Skin of body (tissue), 3 donors: ENCODE measurements around the gene C1orf56. TPM values are rescaled to one million over a fixed set of nuclear protein-coding genes. Genes with fewer than 3 reads are reported as not detected.
"Not testable (repeated sequence)": the region's sequence is repeated elsewhere in the genome, so short reads cannot be mapped to it uniquely, and the experiment has no call there.

Source experiments
- DNase-seq: peaks from one replicate; lab custom pipeline; 2025; lab: John Stamatoyannopoulos, UW
- small RNA-seq: library from RNA; depleted of rRNA; stranded (forward); fragments of <200 nt; gene quantifications from one replicate; pipeline ENCODE3, GENCODE V24; 2014; ENCODE audit warnings: low replicate concordance
- total RNA-seq: library from RNA; depleted of rRNA; stranded (reverse); fragments of >200 nt; gene quantifications from one replicate; pipeline ENCODE4 v1.2.3, GENCODE V29; 2014

The C1orf56 gene
- total RNA-seq, 1 donor from 2014 or later: 1.8 TPM

- DNase-seq: no peak
These were observed 13.3 kb downstream of the C1orf56 start for GRCh38 chr1:151060657-151061421.

GRCh38 chr1:151061704-151062103 lies 14.2 kb downstream of the C1orf56 start:
- peak; percentile 36 for DNase-seq

- no peak for DNase-seq
These were observed 15.3 kb downstream of the C1orf56 start for GRCh38 chr1:151062741-151063371.

GRCh38 chr1:151065089-151065645 lies 17.6 kb downstream of the C1orf56 start:
- DNase-seq: no peak

GRCh38 chr1:151067185-151067584 lies 19.6 kb downstream of the C1orf56 start:
- no peak for DNase-seq

- no peak for DNase-seq
These were observed 21.5 kb downstream of the C1orf56 start for GRCh38 chr1:151069103-151069486.

GRCh38 chr1:151070474-151071276 lies 23.1 kb downstream of the C1orf56 start, which contains the start of gene GABPB2:
TSS of gene GABPB2 (plus strand) at chr1:151070761. CDS start at chr1:151088190, 17,429 bp downstream.
- DNase-seq: peak; percentile 97

GRCh38 chr1:151072224-151072623 lies 24.7 kb downstream of the C1orf56 start:
- no peak for DNase-seq

GRCh38 chr1:151085953-151086559 lies 38.5 kb downstream of the C1orf56 start:
- DNase-seq: no peak

GRCh38 chr1:151097426-151097825 lies 49.9 kb downstream of the C1orf56 start:
- not testable (repeated sequence) for DNase-seq

GRCh38 chr1:151098126-151098525 lies 50.6 kb downstream of the C1orf56 start:
- DNase-seq: no peak

Small RNAs within 50 kb of the gene (small RNA-seq; reads per million reads assigned to genes)
- gene RNU6-884P: not detected

Other genes with a start within 250 kb of the C1orf56 start
- gene CTSK, start 239.5 kb upstream of the C1orf56 start, total RNA-seq: 177 TPM
- 48.4 TPM for gene ARNT, start 171.2 kb upstream of the C1orf56 start, total RNA-seq
- gene CTXND2, start 160.6 kb upstream of the C1orf56 start, total RNA-seq: 0.10 TPM
- 36.5 TPM for gene SETDB1, start 121.4 kb upstream of the C1orf56 start, total RNA-seq
- gene CERS2, start 72.9 kb upstream of the C1orf56 start, total RNA-seq: 43.7 TPM
- gene ANXA9, start 65.5 kb upstream of the C1orf56 start, total RNA-seq: 4.7 TPM
- gene MINDY1, start 40.8 kb upstream of the C1orf56 start, total RNA-seq: 19.4 TPM
- 11.4 TPM for gene PRUNE1, start 39.3 kb upstream of the C1orf56 start, total RNA-seq
- 37.0 TPM for gene BNIPL, start 11.2 kb upstream of the C1orf56 start, total RNA-seq
- 59.2 TPM for gene CDC42SE1, start 11.9 kb downstream of the C1orf56 start, total RNA-seq
- gene MLLT11, start 12.6 kb downstream of the C1orf56 start, total RNA-seq: 3.1 TPM
- 14.0 TPM for gene GABPB2, start 23.0 kb downstream of the C1orf56 start, total RNA-seq
- 10.7 TPM for gene SEMA6C, start 98.9 kb downstream of the C1orf56 start, total RNA-seq
- 2.2 TPM for gene TNFAIP8L2, start 108.9 kb downstream of the C1orf56 start, total RNA-seq
- gene LYSMD1, start 118.2 kb downstream of the C1orf56 start, total RNA-seq: 7.3 TPM
- gene SCNM1, start 118.4 kb downstream of the C1orf56 start, total RNA-seq: 19.2 TPM
- 8.0 TPM for gene TMOD4, start 128.2 kb downstream of the C1orf56 start, total RNA-seq
- 28.1 TPM for gene VPS72, start 142.4 kb downstream of the C1orf56 start, total RNA-seq
- 70.1 TPM for gene PIP5K1A, start 150.8 kb downstream of the C1orf56 start, total RNA-seq
- 88.1 TPM for gene PSMD4, start 207.0 kb downstream of the C1orf56 start, total RNA-seq
- 8.4 TPM for gene ZNF687, start 234.5 kb downstream of the C1orf56 start, total RNA-seq